ENCODE measurements around the gene PRPF38B.

- TF ChIP-seq CTCF (IDR thresholded peaks at IDR 0.05 in 2 of 3, conservative IDR thresholded peaks at IDR 0.05 in 1 of 3; ENCODE audit: borderline replicate concordance in 1 of 3, insufficient read depth in 1 of 3, low read depth in 2 of 3, low read length in 2 of 3) (no peak), SP1 (IDR thresholded peaks at IDR 0.05; ENCODE audit: low read depth) (no peak), EZH2 (IDR thresholded peaks at IDR 0.05) (no peak), EGR1 (IDR thresholded peaks at IDR 0.05; ENCODE audit: low read depth) (no peak), POLR2A (IDR thresholded peaks at IDR 0.05; ENCODE audit: borderline replicate concordance, extremely low read depth, insufficient read depth, insufficient read length) (no peak), POLR2AphosphoS5 (IDR thresholded peaks at IDR 0.05; ENCODE audit: low read depth, low read length) (no peak), YY1 (IDR thresholded peaks at IDR 0.05; ENCODE audit: extremely low read depth, insufficient replicate concordance, low read depth, low read length) (no peak), MAX (IDR thresholded peaks at IDR 0.05) (no peak), ZNF274 (IDR thresholded peaks at IDR 0.05; ENCODE audit: low read depth, low read length) (no peak)
These were observed 37.4 kb downstream of the PRPF38B start for GRCh38 chr1:108729481-108729880.
